ENCODE results near the gene GRIP1.

GRIP1 gene

GRCh38 chr12:66365718-66366490 lies 313.0 kb downstream of the GRIP1 start:
- no peak for DNase-seq

- no peak for DNase-seq
Measured at GRCh38 chr12:66361703-66362102, 317.2 kb downstream of the GRIP1 start.

- DNase-seq, result no peak
Measured at GRCh38 chr12:66359300-66359699, 319.6 kb downstream of the GRIP1 start.

- no peak for DNase-seq
Measured at GRCh38 chr12:66354291-66354690, 324.6 kb downstream of the GRIP1 start.

GRCh38 chr12:66352899-66353298 lies 326.0 kb downstream of the GRIP1 start:
- DNase-seq, result no peak

GRCh38 chr12:66352197-66352596 lies 326.7 kb downstream of the GRIP1 start:
- no peak for DNase-seq

GRCh38 chr12:66351301-66351700 lies 327.6 kb downstream of the GRIP1 start:
- DNase-seq, result no peak

- DNase-seq, result no peak
Measured at GRCh38 chr12:66345956-66346355, 332.9 kb downstream of the GRIP1 start.

- DNase-seq, result no peak
Measured at GRCh38 chr12:66345212-66345611, 333.7 kb downstream of the GRIP1 start.

GRCh38 chr12:66341126-66341525 lies 337.8 kb downstream of the GRIP1 start:
- DNase-seq, result no peak

GRCh38 chr12:66340131-66340530 lies 338.7 kb downstream of the GRIP1 start:
- DNase-seq, result no peak

GRCh38 chr12:66337381-66338010 lies 341.4 kb downstream of the GRIP1 start:
- DNase-seq, result no peak

- DNase-seq, result no peak
Measured at GRCh38 chr12:66335746-66336145, 343.1 kb downstream of the GRIP1 start.

GRCh38 chr12:66331814-66332213 lies 347.1 kb downstream of the GRIP1 start:
- no peak for DNase-seq

GRCh38 chr12:66331016-66331415 lies 347.9 kb downstream of the GRIP1 start:
- no peak for DNase-seq

GRCh38 chr12:66329941-66330340 lies 348.9 kb downstream of the GRIP1 start:
- DNase-seq, result no peak

- DNase-seq, result no peak
Measured at GRCh38 chr12:66323017-66323416, 355.9 kb downstream of the GRIP1 start.

- DNase-seq, result no peak
Measured at GRCh38 chr12:66321435-66321834, 357.4 kb downstream of the GRIP1 start.

- DNase-seq, result no peak
Measured at GRCh38 chr12:66320996-66321395, 357.9 kb downstream of the GRIP1 start.

GRCh38 chr12:66319266-66319954 lies 359.5 kb downstream of the GRIP1 start:
- DNase-seq, result no peak

- DNase-seq, result no peak
Measured at GRCh38 chr12:66314278-66314677, 364.6 kb downstream of the GRIP1 start.

- DNase-seq, result no peak
Measured at GRCh38 chr12:66312189-66312588, 366.7 kb downstream of the GRIP1 start.

GRCh38 chr12:66309606-66310005 lies 369.3 kb downstream of the GRIP1 start:
- DNase-seq, result no peak

GRCh38 chr12:66304296-66304900 lies 374.5 kb downstream of the GRIP1 start:
- DNase-seq, result no peak
